Measurements from ENCODE around the gene TBX10. TPM values are rescaled to one million over a fixed set of nuclear protein-coding genes. Genes with fewer than 3 reads are reported as not detected.
A peak's percentile ranks its signal among the peaks of the same experiment; 100 is the strongest.
"Not testable (repeated sequence)": the region's sequence is repeated elsewhere in the genome, so short reads cannot be mapped to it uniquely, and the experiment has no call there.

TBX10 gene
- total RNA-seq, 1 donor from 2014 or later, result not detected

- DNase-seq (ENCODE audit: extremely low spot score, unreplicated experiment), result peak; percentile 83
- peak; percentile 69 for TF ChIP-seq CTCF (IDR thresholded peaks at IDR 0.05)
- H3K27ac Mint-ChIP-seq (ENCODE audit: unreplicated experiment), result no peak overlapping the region
- no peaks in the 10 kb centered on the region for H3K36me3 Mint-ChIP-seq (ENCODE audit: unreplicated experiment)
- no peaks in the 10 kb centered on the region for H3K9me3 Mint-ChIP-seq (ENCODE audit: unreplicated experiment)
- H3K4me3 Mint-ChIP-seq (ENCODE audit: unreplicated experiment), result no peak overlapping the region
- peaks cover 2% of the 10 kb centered on the region for H3K27me3 Mint-ChIP-seq (ENCODE audit: unreplicated experiment)
- no peaks in the 10 kb centered on the region for H3K4me1 Mint-ChIP-seq (ENCODE audit: unreplicated experiment)
These were observed 626 bp upstream of the TBX10 start for GRCh38 chr11:67640021-67640757.

GRCh38 chr11:67638535-67639437 lies 777 bp downstream of the TBX10 start:
- Mint-ChIP-seq H3K4me3 (ENCODE audit: unreplicated experiment) (no peak overlapping the region), H3K27ac (ENCODE audit: unreplicated experiment) (no peak overlapping the region), H3K36me3 (ENCODE audit: unreplicated experiment) (no peaks in the 10 kb centered on the region), H3K4me1 (ENCODE audit: unreplicated experiment) (no peaks in the 10 kb centered on the region), H3K27me3 (ENCODE audit: unreplicated experiment) (peaks cover 2% of the 10 kb centered on the region), H3K9me3 (ENCODE audit: unreplicated experiment) (no peaks in the 10 kb centered on the region)
- TF ChIP-seq CTCF (IDR thresholded peaks at IDR 0.05), result no peak
- peak; percentile 80 for DNase-seq (ENCODE audit: extremely low spot score, unreplicated experiment)

- H3K27ac Mint-ChIP-seq (ENCODE audit: unreplicated experiment); H3K4me1 Mint-ChIP-seq (ENCODE audit: unreplicated experiment); DNase-seq (ENCODE audit: extremely low spot score, unreplicated experiment); H3K9me3 Mint-ChIP-seq (ENCODE audit: unreplicated experiment); H3K27me3 Mint-ChIP-seq (ENCODE audit: unreplicated experiment); H3K36me3 Mint-ChIP-seq (ENCODE audit: unreplicated experiment); H3K4me3 Mint-ChIP-seq (ENCODE audit: unreplicated experiment): not testable (repeated sequence)
These were observed 2.1 kb downstream of the TBX10 start for GRCh38 chr11:67637441-67637840.

GRCh38 chr11:67636962-67637361 lies 2.6 kb downstream of the TBX10 start:
- no peaks in the 10 kb centered on the region for H3K4me1 Mint-ChIP-seq (ENCODE audit: unreplicated experiment)
- H3K9me3 Mint-ChIP-seq (ENCODE audit: unreplicated experiment), result no peaks in the 10 kb centered on the region
- no peak for TF ChIP-seq CTCF (IDR thresholded peaks at IDR 0.05)
- no peak overlapping the region for H3K4me3 Mint-ChIP-seq (ENCODE audit: unreplicated experiment)
- peaks cover 2% of the 10 kb centered on the region for H3K27me3 Mint-ChIP-seq (ENCODE audit: unreplicated experiment)
- no peaks in the 10 kb centered on the region for H3K36me3 Mint-ChIP-seq (ENCODE audit: unreplicated experiment)
- no peak overlapping the region for H3K27ac Mint-ChIP-seq (ENCODE audit: unreplicated experiment)
- DNase-seq (ENCODE audit: extremely low spot score, unreplicated experiment), result no peak

- DNase-seq (ENCODE audit: extremely low spot score, unreplicated experiment), result no peak
- H3K27me3 Mint-ChIP-seq (ENCODE audit: unreplicated experiment), result peaks cover 2% of the 10 kb centered on the region
- H3K4me3 Mint-ChIP-seq (ENCODE audit: unreplicated experiment), result no peak overlapping the region
- TF ChIP-seq CTCF (IDR thresholded peaks at IDR 0.05), result no peak
- H3K36me3 Mint-ChIP-seq (ENCODE audit: unreplicated experiment), result no peaks in the 10 kb centered on the region
- H3K27ac Mint-ChIP-seq (ENCODE audit: unreplicated experiment), result no peak overlapping the region
- peaks cover 6% of the 10 kb centered on the region for H3K4me1 Mint-ChIP-seq (ENCODE audit: unreplicated experiment)
- no peaks in the 10 kb centered on the region for H3K9me3 Mint-ChIP-seq (ENCODE audit: unreplicated experiment)
These were observed 4.4 kb downstream of the TBX10 start for GRCh38 chr11:67635231-67635521.

Measured in osteocyte (in vitro differentiated cells).